Amygdala (tissue), 56 donors: ENCODE data around the gene TMOD3.

Source experiments
- DNase-seq, 56 donors: peaks; one replicate each; lab custom pipeline; 2025; lab: John Stamatoyannopoulos, UW

The TMOD3 gene

DNA sequence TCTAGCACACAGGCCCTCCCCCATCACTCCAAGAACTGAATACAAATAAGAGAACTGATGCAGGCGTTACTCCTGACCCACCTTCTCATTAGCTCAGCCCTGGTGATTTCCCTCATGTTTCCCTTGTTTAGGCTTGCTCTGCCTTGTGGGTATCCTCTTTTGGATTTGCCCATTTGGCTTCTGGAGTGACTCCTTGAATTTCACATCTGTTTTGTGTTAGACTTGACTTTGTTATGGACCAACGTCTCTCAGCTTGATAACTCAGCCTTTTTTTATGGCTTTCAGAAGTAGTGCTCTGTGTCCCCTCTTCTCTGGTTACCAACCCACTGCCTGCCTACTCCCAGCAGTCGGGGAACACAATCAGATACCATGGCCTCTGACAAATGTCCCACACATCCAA is 11.3 kb upstream of the TMOD3 start:
- DNase-seq = no peak

DNA sequence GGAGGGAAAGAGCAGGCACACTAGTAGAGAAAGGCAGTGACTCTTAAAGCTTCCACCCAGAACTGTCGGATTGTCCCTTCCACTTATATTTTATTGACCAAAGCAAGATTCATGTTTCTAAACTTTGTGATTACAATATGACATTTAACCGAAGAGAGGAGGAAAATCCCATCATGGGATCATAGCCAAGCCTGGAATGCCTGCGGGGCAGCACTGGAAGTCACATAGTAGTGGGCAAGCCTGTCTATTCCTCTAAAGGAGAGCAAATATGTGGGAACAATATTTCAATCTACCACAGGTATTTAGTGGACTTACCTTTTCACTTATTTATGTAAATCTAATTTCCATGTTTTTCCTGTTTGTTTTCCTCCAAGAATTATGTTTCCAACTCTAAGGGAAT is 3.8 kb upstream of the TMOD3 start:
- DNase-seq = no peak

DNA sequence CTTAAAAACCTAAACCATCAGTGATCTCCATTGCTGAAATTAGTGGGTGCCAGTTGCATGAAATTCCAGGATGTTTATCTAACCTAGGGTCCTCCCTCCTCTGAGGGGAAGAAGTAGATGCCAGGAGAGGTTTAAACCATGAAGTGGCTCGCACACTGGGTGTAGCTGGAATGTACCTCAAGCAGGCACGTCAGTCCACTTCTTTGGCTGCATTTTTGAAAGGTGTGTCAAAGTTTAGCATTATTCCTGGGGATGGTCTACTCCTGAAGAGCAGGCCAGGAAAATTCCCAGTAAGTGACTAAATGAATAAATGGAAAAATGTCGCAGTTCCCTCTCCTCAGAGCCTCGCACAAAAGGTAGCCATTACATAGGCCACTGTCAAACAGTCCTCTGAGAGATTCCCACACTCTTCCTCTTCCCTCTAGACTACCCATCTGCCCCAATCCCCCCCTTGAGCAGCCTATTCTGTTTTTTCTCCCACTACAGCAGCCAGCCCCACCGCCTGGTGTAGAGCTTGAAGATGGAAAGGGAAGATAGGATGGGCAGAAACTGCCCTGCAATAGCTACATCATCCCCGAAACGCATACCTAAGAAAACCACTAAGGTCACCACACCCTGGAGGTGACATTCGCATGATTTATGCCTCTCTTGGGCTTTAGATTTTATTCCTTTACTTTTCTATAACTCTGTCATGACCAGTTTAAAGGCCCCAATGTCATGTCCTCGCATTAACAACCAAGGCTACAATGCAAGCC is 655 bp upstream of the TMOD3 start:
- no peak for DNase-seq

DNA sequence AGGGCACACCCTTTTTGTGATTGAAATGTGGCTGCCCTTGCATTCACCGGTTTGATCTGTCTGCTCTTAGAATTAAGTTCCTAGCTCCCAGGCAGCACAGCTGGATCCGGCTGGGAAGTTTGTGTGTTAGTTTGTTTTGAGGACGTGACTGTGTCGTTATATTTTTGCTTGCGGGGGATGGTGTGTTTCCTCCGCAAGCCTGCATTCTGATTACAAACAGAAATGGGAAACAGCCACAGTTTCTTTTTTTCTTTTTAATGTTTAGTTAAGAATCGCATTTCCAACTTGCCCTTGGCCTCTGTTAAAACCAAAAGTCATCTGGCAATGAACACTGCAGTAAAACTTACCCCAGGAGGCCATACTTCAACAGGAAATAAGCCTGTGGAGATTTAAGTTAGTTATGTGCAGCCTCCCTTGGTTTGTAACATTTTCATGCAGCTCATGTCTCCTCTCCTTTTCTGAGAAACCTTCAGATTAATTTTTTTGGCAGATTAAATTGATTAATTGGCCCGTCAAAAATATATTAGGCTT is 888 bp downstream of the TMOD3 start:
- peak in 3 of 56 donors; percentile 18 to 55 (median 44) for DNase-seq

DNA sequence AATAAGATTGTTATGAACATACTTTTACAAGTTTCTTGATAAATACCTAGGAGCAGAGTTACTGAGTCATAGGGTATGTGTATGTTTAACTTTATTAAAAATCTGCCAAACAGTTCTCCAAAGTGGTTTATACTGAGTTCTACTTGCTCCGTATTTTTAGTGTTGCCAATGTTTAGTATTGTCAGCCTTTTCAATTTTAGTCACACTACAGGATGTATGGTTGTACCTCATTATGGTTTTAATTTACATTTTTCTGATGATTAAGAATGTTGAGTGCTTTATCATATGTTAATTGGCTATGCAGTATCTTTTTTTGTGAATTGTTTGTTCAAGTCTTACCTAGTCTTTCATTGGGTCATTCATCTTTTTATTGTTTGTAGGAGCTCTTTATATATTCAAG is 4.3 kb downstream of the TMOD3 start:
- no peak for DNase-seq

DNA sequence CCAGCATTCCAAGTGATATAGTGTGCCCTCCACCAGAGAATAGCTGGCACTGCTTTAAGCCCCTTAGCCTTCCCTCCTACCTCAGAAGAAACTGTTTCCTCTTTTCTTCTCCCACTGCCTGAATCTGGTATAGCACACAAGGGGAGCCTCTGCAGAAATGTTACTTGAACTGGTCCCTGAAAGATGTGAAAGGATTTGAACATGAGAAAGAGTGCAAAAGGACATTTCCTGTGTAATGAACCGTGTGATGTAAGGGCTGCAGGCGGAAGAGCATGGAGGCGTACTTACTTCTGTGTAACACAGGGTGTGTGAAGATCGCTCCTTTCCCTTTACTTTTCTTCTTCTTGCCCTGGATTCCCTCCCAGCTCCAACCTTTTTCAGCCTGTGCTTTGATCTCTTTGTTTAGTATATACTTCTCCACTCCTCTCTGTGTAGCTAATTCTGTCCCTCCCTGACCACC is 8.4 kb downstream of the TMOD3 start:
- DNase-seq = no peak

DNA sequence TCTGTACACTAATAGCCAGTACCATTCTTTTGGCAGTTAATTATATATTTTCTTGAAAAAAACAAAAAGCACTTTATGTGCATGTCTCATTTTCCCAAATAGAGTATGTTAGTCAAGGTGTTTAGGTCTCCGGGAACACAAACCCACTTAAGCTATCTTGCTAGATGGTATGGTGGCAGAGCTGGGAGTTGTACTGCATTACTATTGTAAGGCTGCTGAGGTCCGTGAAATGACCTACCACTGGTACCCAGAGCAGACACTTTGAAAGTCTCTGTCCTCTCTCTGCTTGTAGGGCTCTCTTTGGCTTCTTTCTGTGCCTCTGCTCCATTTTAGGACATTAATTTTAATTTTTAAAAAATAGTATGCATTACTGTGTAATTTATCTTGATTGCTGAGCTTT is 8.8 kb downstream of the TMOD3 start:
- DNase-seq = no peak

DNA sequence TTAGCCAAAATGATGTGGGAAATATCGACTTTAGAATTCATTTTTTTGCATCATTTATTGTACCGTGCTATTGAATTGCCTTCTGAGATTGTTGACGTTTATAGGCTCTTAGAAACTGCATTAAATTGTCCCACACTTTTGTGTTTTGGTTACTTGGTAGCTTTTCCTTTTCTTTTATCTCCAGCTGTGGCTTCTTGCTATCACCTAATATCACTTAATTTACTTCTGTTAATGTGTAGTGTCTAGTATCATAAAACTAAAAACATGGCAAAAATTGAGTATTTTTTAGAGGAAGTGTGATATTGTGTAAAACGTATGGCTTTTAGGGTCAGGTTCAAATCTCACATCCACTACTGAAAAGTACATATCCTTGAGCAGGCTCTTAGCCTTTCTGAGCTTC is 11.2 kb downstream of the TMOD3 start:
- DNase-seq = no peak

DNA sequence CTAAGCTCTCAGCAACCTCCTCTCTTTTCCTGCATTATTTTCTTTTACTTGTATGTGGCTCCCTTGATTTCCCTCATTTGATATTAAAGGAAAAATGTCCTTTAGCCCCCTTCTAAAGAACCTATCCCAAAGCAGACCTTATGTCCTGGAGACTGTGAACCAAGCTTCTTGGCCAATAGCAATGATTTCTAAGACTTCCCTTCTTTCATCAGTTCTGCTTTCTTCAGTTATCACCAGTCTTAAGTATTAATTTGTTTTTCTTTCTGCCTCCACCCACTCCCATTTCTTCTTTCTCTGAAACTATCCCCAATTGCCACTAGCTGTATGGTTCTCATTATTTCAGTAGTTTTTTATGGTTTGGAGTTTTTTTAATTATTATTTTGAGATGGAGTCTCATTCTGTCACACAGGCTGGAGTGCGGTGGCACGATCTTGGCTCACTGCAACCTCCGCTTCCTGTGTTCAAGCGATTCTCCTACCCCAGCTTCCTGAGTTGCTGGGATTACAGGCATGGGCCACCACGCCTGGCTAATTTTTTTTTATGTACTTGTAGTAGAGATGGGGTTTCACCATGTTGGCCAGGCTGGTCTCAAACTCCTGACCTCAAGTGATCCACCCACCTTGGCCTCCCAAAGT is 12.1 kb downstream of the TMOD3 start:
- no peak for DNase-seq

DNA sequence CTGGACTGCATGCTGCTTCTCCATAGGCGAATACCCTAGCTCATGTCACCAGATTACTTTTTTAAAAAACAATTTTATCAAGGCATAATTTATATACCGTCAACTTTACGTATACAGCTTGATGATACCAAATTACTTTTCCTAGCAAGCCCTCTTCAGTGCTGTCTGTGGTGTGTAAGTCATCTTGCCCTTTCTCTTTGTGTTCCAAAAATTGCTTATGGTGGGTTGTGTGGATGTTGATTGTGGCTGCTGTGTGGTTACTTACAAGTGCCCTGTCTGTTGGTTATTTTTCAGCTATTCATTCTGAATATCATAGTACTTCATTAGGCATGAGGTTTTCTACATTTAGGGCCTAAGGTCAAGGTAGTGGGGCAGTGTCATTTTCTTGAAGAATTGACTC is 12.8 kb downstream of the TMOD3 start:
- no peak for DNase-seq

DNA sequence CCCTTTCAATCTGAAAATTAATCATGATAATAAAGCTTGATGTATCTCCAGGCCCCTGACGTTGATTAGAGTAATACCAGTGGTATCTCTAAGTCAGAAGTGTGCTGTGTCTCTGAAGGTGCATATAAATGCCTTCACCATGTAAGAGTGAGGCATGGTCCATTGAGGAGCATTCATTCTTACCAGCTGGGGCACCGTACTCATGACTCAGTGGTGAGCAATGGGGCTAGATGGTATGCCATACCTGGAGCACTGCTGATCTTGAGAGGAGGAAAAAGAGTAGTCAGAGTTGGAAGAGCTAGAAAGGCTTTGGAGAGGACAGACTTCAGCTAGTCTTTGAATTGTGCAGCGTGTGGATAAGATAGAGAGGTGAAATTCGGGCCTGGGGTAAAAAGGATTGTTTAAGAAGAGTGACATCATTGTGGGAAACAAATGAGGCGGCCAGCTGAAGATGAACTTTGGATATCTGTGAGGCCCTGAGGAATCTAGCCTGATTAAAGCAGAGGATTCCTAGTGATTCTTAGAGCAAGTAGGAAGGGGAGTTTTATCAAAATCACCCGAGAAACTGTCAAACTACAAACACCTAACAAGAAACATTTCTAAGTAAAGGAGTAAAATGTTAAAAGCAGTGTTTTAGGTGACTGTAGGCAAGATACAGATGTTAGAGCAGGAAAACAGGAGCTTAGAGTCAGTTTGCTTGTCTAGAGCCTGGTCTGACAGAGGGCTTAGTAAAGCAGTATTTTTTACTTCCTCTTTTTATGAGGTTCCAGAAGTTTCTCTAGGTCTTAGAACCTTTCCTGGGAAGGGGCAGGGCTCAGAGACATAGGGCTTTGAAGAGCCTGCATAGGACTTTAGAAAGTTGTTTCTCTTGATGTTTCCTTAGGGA is 13.6 kb downstream of the TMOD3 start:
- DNase-seq = no peak

DNA sequence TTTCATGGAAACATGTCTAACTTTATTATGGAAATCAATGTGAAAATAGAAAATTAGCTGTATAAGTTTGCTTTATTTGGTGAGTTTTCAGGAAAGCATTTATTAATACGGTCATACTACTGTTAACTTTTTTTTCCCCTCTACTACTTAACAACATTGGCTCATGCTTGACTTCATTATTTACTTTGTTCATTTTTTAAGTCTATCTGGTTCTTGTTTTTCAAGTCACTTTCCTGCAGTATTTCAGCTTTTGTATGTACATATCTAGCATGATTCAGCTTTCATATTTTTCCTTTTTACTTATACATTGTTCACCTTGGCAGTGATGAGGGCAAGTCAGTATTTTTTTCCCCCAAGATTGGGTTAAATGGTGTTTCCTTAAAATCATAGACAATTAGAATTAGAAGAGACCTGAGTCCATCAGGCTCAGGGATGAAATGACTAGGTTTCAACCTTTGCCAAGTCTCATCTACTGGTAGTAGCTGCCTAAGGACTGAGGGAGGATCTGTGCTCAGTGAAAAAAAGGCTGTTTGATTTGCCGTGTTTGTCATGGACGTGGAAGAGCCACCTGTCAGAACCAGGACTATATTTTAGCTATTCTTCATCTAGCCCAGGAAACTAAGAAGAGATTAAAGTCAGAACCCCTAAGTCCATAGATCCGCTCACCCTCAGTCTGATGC is 15.4 kb downstream of the TMOD3 start:
- no peak for DNase-seq

DNA sequence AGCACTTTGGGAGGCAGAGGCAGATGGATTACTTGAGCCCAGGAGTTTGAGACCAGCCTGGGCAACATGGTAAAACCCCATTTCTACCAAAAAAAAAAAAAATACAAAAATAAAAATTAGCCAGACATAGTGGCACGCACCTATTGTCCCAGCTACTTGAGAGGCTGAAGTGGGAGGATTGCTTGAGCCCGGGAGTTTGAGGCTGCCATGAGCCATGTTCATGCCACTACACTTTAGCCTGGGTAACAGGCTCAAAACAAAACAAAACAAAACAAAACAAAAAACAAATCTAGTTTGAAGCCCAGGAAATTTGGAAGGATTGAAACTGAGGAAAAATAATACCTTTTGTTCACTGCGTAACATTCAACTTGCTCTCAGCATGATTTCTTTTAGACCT is 16.6 kb downstream of the TMOD3 start:
- DNase-seq = no peak

DNA sequence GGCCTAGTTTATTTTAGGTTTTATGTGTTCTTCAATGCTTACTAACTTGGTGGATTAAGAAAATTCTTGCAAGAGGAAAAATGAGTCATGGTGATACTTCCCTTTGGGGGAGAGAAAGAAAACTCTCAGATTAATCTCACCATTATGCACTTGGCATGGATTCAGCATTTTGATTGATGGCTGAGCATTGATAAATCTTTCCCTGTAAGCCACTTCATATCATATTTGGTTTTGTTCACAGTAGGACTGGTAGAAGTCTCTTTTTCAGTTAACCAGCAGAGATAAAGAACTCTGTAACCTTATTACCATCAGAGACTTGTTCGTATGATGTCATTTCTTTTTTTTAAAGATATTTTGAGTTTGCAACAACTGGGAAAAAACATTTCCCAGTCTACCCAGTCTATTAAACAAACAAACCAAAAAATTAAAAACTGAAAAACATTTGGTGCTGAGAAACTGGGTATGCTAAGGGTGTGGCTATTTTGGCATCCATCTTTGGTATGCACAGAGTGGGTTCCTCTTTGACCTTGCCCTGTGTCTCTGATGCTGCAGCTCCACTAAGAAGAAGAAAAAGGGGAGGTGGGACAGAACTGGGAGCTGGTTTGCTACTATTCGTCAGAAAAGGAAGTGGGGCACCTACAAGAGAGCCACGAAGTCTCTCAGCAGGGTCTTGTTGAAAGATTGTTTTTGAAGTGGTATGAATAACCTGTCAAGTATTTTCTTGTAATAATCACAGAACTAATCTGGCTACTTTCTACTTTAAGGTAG is 17.2 kb downstream of the TMOD3 start:
- no peak for DNase-seq

DNA sequence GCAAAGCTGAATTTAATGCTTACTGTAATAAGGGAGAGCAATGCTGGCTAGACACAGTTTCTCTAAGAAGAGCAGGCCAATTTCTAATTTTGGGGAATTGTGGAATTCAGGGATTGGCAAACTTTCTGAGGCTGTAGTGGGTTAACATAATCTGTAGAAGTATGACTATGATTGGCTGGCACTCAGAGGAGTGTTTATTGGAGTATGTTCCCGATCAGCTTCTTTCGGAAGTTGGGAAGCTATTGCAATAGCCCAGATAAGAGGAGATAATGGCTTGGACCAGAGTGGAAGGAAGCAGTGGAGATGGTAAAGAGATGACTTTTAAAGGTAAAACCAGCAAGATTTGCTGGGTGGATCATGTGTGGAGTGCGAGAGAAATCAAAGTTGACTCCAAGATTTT is 19.4 kb downstream of the TMOD3 start:
- no peak for DNase-seq

DNA sequence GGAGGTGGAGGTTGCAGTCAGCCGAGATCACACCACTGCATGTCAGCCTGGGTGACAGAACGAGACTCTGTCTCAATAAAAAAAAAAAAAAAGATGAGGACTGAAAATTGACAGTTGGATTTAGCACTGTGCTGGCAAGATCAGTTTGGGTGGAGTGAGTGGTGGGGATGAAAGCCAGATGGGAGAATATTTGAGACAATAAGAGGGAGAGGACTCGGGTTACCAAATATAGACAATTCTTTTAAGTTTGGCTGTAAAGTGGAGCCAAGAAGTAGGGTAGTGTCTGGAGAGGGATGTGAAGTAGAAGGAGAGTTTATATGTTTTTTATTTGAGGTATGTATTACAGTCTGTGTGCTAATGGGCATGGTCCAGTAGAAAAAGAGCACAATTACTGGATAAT is 20.4 kb downstream of the TMOD3 start:
- DNase-seq = no peak

DNA sequence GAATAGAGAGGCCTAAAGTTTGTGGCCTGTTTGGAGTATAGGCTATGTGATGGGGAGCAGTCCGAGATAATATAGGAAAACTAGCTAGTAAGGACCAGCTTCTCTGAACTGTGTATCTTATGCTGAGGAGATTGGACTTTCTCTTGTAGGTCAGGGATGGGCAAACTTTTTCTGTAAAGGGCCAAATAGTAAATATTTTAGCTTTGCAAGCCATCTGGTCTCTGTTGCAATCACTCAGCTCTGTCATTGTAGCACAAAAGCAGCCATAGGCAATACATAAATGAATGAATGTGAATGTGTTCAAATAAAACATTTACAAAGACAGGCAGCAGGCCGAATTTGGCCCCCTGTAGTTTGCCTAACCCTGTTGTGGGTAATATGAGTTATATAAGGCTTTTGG is 24.5 kb downstream of the TMOD3 start:
- DNase-seq = no peak

DNA sequence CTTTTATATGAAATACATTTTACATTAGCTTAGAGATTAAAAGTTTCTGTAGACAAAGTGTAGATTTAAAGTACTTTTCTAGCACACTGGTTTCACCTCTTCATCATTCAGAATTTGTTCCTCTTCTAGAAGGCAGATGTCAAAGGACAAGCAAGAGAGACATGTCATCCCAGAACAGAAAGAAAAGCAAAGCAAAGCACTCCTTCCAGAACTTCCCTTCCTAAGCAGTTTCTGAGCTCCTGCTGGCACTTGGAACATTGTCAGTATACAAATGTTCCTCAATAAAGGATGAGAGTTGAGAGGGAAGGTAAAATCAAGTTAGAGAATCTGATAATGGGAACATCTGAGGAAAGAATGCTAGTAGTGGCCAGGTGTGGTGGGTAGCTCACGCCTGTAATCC is 26.2 kb downstream of the TMOD3 start:
- no peak for DNase-seq

DNA sequence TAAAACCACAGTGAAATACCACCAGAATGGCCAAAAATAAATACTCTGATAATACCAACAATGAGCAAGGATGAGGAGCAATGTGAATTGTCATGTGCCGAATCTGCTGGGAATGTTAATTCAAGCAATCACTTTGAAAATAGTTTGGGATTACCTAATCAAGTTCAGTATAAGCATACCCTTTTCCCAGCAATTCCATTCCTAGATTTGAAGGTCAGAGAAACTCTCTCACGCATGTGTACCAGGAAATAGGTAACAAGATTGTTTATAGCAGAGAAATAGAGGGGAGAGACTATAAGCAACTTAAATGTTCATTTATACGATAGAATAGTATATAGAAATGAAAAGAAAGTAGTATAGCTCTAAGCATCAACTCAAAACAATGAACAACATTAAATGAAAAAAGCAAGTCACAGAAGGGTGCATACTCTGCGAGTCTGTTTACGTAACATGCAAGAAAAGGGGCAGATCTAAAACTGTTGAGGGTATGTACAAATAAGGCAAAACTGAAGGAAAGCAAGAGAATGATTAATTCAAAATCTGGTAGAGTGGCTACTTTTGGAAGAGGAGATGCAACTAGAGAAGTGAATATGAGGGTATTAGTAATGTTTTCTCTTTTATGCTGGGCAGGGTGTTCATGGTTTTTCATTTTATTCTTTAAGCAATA is 27.4 kb downstream of the TMOD3 start:
- no peak for DNase-seq
